LNCAP (cell line): Measurements from ENCODE around the gene TMEM217.

Source experiments
- CTCF ChIP-seq: fragments of 450-650 bp; IDR thresholded peaks from 2 replicates; pipeline ENCODE4 v1.5.1; 2017; ENCODE audit warnings: mild to moderate bottlenecking

TMEM217 gene

GRCh38 chr6:37260040-37260439 lies 2.1 kb upstream of the TMEM217 start:
- no peak for TF ChIP-seq CTCF

- no peak for TF ChIP-seq CTCF
Observed at GRCh38 chr6:37259191-37259590, 1.2 kb upstream of the TMEM217 start.

- no peak for TF ChIP-seq CTCF
Observed at GRCh38 chr6:37258405-37259105, 611 bp upstream of the TMEM217 start.

GRCh38 chr6:37257320-37257633 lies 667 bp downstream of the TMEM217 start:
- TF ChIP-seq CTCF = no peak

- TF ChIP-seq CTCF = no peak
Observed at GRCh38 chr6:37256692-37257319, 1.1 kb downstream of the TMEM217 start.

GRCh38 chr6:37254881-37255280 lies 3.1 kb downstream of the TMEM217 start:
- TF ChIP-seq CTCF = no peak

- no peak for TF ChIP-seq CTCF
Observed at GRCh38 chr6:37253486-37254007, 4.4 kb downstream of the TMEM217 start.
